ENCODE results near the gene GNRHR. TPM values are rescaled to one million over a fixed set of nuclear protein-coding genes. Genes with fewer than 3 reads are reported as not detected.
"Not testable (repeated sequence)": the region's sequence is repeated elsewhere in the genome, so short reads cannot be mapped to it uniquely, and the experiment has no call there.

Gene GNRHR
- total and polyA plus RNA-seq, 4 donors = 0.15 TPM; not detected in 3

DNA sequence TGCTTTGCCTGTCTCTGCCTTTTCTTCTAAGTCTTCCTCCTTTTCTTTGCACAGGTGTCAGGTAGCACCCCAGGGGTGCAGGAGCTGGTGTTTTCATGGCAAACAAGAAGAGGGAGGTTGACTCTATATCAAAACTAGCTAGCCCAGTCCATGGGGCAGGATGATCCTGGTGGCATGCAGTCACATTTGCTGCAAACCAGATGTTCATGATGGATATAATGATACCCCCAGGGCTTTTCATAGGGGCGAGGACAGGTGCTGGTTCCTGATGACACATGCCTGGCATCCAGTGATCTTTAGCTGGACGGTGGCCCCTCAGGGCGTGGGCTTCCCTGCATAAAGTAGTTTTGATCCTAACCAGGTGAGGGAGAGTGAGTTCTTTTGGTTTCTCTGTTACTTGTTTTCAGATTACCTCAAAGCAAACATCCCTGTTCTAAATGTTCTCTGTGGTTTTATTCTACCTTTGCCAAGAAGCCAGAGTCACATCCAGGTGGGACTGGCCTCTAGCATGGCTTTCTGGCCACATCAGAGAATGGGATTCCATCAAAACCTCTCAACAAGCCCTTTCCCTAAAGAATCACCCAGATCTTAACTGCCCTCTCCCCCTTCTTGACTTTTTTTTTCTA, 42.1 kb downstream of the GNRHR start:
- Histone ChIP-seq H3K27ac (ENCODE audit: low read depth in 1 of 2, low read length in 2 of 2) (no peak overlapping the region), H3K9me3 (ENCODE audit: control insufficient read depth in 4 of 4, low read length in 3 of 4) (no peaks in the 10 kb centered on the region), H3K9ac (ENCODE audit: low read depth in 1 of 2, low read length in 2 of 2) (no peak overlapping the region), H3K4me3 (ENCODE audit: low read depth in 1 of 3, low read length in 3 of 3) (no peak overlapping the region), H3K27me3 (ENCODE audit: control insufficient read depth in 4 of 4, insufficient read depth in 4 of 4, low read length in 3 of 4) (no peaks in the 10 kb centered on the region), H3K36me3 (ENCODE audit: control insufficient read depth in 4 of 4, insufficient read depth in 3 of 4, low read depth in 1 of 4, low read length in 3 of 4) (peaks cover 0 to 1% (median 0%) of the 10 kb centered on the region in 4 donors), H3K4me1 (ENCODE audit: control insufficient read depth in 4 of 4, insufficient read depth in 4 of 4, low read length in 3 of 4) (no peaks in the 10 kb centered on the region)
- DNase-seq (ENCODE audit: low spot score) = no peak
- no peak for TF ChIP-seq JUND (IDR thresholded peaks at IDR 0.05)
- TF ChIP-seq FOXA2 (IDR thresholded peaks at IDR 0.05) = no peak
- no peak for TF ChIP-seq GABPA (IDR thresholded peaks at IDR 0.05 in 1 of 2, conservative IDR thresholded peaks at IDR 0.05 in 1 of 2)
- TF ChIP-seq NR2F2 (IDR thresholded peaks at IDR 0.05) = no peak
- TF ChIP-seq RXRA (IDR thresholded peaks at IDR 0.05) = no peak
- TF ChIP-seq HNF4G (IDR thresholded peaks at IDR 0.05) = no peak
- no peak for TF ChIP-seq TAF1 (conservative IDR thresholded peaks at IDR 0.05)
- TF ChIP-seq, protein P1, sequence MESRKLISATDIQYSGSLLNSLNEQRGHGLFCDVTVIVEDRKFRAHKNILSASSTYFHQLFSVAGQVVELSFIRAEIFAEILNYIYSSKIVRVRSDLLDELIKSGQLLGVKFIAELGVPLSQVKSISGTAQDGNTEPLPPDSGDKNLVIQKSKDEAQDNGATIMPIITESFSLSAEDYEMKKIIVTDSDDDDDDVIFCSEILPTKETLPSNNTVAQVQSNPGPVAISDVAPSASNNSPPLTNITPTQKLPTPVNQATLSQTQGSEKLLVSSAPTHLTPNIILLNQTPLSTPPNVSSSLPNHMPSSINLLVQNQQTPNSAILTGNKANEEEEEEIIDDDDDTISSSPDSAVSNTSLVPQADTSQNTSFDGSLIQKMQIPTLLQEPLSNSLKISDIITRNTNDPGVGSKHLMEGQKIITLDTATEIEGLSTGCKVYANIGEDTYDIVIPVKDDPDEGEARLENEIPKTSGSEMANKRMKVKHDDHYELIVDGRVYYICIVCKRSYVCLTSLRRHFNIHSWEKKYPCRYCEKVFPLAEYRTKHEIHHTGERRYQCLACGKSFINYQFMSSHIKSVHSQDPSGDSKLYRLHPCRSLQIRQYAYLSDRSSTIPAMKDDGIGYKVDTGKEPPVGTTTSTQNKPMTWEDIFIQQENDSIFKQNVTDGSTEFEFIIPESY (IDR thresholded peaks at IDR 0.05) = no peak
- TF ChIP-seq EGR1 (IDR thresholded peaks at IDR 0.05; ENCODE audit: low read depth in 2 of 2) = no peak
- no peak for TF ChIP-seq RAD21 (IDR thresholded peaks at IDR 0.05)
- TF ChIP-seq, protein P2, sequence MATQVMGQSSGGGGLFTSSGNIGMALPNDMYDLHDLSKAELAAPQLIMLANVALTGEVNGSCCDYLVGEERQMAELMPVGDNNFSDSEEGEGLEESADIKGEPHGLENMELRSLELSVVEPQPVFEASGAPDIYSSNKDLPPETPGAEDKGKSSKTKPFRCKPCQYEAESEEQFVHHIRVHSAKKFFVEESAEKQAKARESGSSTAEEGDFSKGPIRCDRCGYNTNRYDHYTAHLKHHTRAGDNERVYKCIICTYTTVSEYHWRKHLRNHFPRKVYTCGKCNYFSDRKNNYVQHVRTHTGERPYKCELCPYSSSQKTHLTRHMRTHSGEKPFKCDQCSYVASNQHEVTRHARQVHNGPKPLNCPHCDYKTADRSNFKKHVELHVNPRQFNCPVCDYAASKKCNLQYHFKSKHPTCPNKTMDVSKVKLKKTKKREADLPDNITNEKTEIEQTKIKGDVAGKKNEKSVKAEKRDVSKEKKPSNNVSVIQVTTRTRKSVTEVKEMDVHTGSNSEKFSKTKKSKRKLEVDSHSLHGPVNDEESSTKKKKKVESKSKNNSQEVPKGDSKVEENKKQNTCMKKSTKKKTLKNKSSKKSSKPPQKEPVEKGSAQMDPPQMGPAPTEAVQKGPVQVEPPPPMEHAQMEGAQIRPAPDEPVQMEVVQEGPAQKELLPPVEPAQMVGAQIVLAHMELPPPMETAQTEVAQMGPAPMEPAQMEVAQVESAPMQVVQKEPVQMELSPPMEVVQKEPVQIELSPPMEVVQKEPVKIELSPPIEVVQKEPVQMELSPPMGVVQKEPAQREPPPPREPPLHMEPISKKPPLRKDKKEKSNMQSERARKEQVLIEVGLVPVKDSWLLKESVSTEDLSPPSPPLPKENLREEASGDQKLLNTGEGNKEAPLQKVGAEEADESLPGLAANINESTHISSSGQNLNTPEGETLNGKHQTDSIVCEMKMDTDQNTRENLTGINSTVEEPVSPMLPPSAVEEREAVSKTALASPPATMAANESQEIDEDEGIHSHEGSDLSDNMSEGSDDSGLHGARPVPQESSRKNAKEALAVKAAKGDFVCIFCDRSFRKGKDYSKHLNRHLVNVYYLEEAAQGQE (IDR thresholded peaks at IDR 0.05) = no peak
- TF ChIP-seq, protein P3, sequence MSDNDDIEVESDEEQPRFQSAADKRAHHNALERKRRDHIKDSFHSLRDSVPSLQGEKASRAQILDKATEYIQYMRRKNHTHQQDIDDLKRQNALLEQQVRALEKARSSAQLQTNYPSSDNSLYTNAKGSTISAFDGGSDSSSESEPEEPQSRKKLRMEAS (IDR thresholded peaks at IDR 0.05) = no peak
- no peak for TF ChIP-seq YY1 (IDR thresholded peaks at IDR 0.05)
- 72% methylated on average over 3 of the region's 3 CpGs for WGBS

DNA sequence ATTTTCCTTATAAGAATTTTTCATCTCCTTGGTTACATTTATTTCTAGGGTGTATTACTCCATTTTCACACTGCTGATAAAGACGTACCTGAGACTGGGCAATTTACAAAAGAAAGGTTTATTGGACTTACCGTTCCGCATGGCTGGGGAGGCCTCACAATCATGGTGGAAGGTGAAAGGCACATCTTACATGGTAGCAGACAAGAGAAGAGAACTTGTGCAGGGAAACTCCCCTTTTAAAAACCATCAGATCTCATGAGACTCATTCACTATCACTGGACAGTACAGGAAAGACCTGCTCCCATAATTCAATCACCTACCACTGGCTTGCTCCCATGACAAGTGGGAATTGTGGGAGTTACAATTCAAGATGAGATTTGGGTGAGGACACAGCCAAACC, 47.5 kb downstream of the GNRHR start:
- not testable (repeated sequence) for H3K36me3 ChIP-seq (ENCODE audit: control insufficient read depth in 4 of 4, insufficient read depth in 3 of 4, low read depth in 1 of 4, low read length in 3 of 4); H3K4me3 ChIP-seq (ENCODE audit: low read depth in 1 of 3, low read length in 3 of 3); H3K9me3 ChIP-seq (ENCODE audit: control insufficient read depth in 4 of 4, low read length in 3 of 4); H3K27ac ChIP-seq (ENCODE audit: low read depth in 1 of 2, low read length in 2 of 2); DNase-seq (ENCODE audit: low spot score); H3K9ac ChIP-seq (ENCODE audit: low read depth in 1 of 2, low read length in 2 of 2); H3K27me3 ChIP-seq (ENCODE audit: control insufficient read depth in 4 of 4, insufficient read depth in 4 of 4, low read length in 3 of 4)
- WGBS = 99% methylated on average over 3 of the region's 3 CpGs
- peaks cover 2 to 11% (median 6%) of the 10 kb centered on the region in 4 donors for H3K4me1 ChIP-seq (ENCODE audit: control insufficient read depth in 4 of 4, insufficient read depth in 4 of 4, low read length in 3 of 4)

DNA sequence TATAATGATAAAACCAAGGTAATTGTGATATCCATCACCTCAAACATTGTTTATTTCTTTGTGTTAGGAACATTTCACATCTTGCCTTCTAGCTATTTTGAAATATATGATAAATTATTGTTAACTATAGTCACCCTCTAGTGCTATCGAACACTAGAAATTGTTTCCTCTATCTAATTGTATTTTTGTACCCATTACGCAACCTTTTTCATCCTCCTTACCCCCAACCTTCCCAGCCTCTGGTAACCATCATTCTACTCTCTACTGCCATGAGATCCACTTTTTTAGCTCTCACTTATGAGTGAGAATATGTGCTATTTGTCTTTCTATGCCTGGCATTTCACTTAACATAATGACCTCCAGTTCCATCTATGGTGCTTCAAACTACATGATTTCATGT, 49.3 kb downstream of the GNRHR start:
- Histone ChIP-seq H3K9ac (ENCODE audit: low read depth in 1 of 2, low read length in 2 of 2) (no peak overlapping the region), H3K4me1 (ENCODE audit: control insufficient read depth in 4 of 4, insufficient read depth in 4 of 4, low read length in 3 of 4) (peaks cover 2 to 17% (median 13%) of the 10 kb centered on the region in 4 donors), H3K36me3 (ENCODE audit: control insufficient read depth in 4 of 4, insufficient read depth in 3 of 4, low read depth in 1 of 4, low read length in 3 of 4) (no peaks in the 10 kb centered on the region), H3K9me3 (ENCODE audit: control insufficient read depth in 4 of 4, low read length in 3 of 4) (no peaks in the 10 kb centered on the region), H3K4me3 (ENCODE audit: low read depth in 1 of 3, low read length in 3 of 3) (no peak overlapping the region), H3K27ac (ENCODE audit: low read depth in 1 of 2, low read length in 2 of 2) (no peak overlapping the region), H3K27me3 (ENCODE audit: control insufficient read depth in 4 of 4, insufficient read depth in 4 of 4, low read length in 3 of 4) (no peaks in the 10 kb centered on the region)
- DNase-seq (ENCODE audit: low spot score) = no peak
- TF ChIP-seq FOXA1 (IDR thresholded peaks at IDR 0.05) = no peak
- TF ChIP-seq HNF4A (conservative IDR thresholded peaks at IDR 0.05) = no peak
- no peak for TF ChIP-seq RXRA (IDR thresholded peaks at IDR 0.05)
- TF ChIP-seq HNF4G (IDR thresholded peaks at IDR 0.05) = no peak
- TF ChIP-seq TAF1 (conservative IDR thresholded peaks at IDR 0.05) = no peak
- TF ChIP-seq FOXA2 (IDR thresholded peaks at IDR 0.05) = no peak
- no peak for TF ChIP-seq JUND (IDR thresholded peaks at IDR 0.05)
- TF ChIP-seq, protein P1 (IDR thresholded peaks at IDR 0.05) = no peak
- no peak for TF ChIP-seq SP1 (IDR thresholded peaks at IDR 0.05)
- TF ChIP-seq RAD21 (IDR thresholded peaks at IDR 0.05) = no peak
- no peak for TF ChIP-seq NR2F2 (IDR thresholded peaks at IDR 0.05)
- WGBS = 94% methylated on average over 2 of the region's 2 CpGs

Data from liver (tissue), 9 donors.